Glomerular visceral epithelial cell (primary cell): ENCODE data around the gene MTARC2.
A peak's percentile ranks its signal among the peaks of the same experiment; 100 is the strongest.
"Not testable (repeated sequence)": the region's sequence is repeated elsewhere in the genome, so short reads cannot be mapped to it uniquely, and the experiment has no call there.

Source experiments
- DNase-seq: peaks from one replicate; pipeline ENCODE4 v3.0.0-alpha.2; 2016; ENCODE audit errors: extremely low spot score

MTARC2 gene

DNA sequence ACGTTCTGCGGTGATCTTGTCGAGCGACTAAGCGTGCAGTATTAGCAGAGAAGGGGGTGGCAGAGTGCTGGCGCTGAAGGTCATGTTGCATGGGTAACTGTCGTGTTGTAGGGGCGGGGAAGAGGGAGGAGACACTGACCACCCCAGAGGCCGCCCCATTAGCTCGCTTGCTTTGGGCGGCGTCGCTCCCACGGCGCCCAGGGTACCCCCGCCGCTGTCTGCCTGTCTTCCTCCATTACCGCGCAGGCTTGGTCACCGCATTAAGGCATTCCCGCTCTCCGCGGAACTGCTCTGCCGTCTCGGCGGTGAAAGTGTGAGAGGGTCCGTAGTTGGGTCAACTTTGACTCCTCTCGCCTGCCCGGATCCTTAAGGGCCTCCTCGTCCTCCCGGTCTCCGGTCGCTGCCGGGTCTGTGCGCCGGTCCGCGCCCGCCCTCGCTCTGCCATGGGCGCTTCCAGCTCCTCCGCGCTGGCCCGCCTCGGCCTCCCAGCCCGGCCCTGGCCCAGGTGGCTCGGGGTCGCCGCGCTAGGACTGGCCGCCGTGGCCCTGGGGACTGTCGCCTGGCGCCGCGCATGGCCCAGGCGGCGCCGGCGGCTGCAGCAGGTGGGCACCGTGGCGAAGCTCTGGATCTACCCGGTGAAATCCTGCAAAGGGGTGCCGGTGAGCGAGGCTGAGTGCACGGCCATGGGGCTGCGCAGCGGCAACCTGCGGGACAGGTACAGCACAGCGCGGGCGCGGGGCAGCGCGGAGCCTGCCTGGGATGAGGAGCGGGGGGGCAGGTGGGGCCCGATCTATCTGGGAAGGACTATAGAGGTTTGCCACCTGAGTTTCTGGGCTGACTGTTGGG is at the start of gene MTARC2:
TSS of gene MTARC2 (plus strand) at position 234 of the 846 bp plus-strand sequence. CDS start at position 444, 210 bp downstream.
- DNase-seq = peak; percentile 85

DNA sequence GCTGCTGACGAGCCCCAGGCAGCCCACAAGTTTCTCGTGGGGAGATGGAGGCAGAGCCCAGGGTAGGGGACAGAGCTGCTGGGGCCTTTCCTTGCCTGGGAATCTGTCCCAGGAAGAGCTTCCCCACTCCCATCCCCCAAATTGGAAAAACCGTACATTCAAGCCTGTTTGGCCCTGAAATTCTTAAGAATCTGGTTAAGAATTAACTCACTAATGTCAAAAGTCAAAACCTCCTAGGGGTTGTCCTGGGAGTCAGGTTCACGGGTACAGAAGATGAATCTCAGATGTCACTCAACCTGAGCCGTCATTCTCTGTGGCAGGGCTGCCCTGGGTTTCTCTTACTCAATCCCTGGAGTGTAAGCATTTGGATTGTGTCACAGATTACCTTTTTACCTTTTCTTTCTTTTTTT is 49.5 kb upstream of the MTARC2 start:
- DNase-seq = no peak

DNA sequence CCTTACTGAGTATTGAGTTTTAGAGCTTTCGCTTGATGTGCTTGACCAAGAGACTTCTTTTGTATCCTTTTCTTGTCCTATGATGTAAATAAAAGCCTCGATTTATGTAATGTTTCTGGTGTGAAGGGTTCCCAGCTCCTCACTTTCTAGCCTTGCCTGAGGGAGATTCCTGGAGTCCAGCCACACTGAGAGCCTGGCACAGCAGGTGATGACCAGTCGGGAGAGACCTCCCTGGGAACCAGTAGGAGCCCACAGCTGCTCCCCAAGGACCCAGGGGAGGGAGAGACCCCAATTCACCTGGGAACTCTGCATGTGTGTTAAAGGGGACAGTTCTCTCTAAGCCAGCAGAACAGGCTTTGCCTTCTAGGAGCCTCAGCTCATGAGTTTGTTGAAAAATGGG is 49.1 kb upstream of the MTARC2 start:
- DNase-seq = no peak

DNA sequence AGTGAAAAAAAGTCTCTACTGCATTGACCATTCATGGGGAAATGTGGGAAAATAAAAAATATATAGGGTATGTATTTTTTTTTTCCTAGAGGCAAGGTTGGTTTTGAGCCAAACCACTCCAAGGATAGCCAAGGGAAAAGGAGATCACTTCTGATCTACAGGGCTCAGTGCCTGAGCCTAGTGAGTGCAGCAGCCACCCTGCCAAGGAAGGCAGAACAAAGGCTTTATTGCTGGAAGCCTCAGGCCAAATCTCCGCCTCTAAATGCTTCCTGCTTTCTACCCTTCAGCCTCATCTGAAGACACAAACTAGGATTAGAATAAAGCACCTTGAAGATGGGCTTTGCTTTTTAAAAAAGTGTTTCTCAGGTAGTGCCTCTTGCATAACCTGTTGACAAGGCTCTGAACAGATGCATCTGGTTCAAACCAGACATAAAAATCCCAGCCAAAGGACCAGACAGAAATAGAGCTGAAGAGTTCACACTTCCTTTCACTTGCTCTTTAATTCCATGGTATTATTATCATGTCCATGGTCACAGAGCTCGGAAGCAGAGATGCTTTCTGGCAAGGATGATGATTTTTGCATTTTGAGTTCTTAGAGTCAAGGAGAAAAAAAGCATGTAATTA is 47.5 kb upstream of the MTARC2 start:
- no peak for DNase-seq

DNA sequence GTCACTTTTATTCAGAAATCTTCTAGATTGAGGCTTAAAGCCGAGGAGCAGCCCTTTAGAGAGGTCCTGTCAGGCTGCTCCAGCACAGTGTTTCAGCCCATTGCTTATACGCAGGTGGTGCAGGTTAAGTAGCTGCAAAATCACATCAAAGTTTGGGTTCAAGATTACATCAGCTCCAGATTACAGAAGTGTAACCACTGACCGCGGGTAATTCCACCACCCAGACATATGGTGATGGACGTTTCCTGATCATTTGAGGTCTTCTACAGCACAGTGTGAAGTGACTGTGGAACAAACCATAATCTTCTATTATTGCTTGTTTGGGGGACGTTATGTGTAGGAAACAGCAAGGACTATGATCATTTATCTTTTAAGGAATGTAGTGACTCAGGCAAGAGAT is 46.1 kb upstream of the MTARC2 start:
- DNase-seq = no peak

DNA sequence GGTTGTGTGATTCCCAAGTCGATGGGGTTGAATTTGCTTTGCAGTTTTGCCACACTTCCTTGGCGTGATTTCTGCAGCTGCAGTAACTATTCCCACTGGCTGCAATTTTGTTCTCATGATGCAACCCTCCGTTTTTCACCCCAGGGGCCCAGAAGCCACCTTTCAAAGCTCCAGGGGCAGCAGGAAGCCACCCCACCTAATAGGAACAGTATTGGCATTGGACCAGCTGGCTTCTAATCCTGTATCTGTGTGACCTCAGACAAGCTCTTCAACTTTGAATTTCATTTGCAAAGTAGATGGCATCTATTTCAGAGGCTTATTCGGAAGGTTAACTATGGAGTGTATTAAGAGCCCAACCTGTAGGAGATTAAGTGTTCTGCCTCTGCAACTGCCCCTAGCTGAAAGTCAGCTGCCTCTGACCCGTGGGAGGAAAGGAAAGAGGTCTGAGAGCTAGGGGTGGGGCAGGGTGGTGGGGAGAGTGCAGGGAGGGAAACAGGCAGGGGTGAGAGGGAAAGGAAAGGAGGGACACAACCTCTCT is 45.3 kb upstream of the MTARC2 start:
- no peak for DNase-seq

DNA sequence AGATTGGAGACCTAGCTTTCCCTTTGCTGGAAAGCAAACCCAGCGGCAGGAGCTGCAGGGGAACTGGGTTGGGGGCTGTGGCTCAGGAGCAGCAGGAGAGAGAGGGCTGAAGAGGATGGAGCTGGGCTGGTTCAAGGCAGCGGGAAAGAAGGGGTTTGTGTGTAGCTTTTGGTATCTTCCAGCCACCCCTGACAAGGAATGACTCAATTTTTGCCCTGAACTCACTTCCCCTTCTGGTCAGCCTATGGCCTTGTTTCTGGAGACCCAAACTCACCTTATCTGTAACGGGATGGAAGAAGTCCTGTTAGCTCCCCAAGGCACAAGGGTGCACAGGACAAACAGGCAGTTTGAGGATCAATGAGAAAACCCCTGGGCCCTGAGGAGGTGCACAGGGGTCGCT is 44.8 kb upstream of the MTARC2 start:
- no peak for DNase-seq

DNA sequence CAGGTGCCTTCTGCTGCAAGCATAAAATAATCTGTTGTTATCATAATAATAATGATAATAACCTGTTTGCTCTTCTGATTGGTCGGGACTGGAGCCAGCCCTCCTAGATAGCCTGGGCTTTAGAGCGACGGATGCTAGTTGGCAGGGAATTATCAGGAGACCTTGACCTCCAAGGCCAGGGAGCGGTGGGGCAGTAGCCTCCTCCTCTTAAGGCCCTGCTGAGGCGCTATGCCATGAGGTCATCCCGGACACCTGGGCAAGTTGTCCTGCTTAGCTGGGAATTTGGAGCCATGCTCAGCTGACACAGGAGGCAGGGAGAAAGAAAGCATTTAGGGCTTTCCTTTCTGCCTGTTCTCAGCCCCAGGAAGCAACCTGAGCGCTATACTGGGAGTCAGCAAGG is 42.3 kb upstream of the MTARC2 start:
- no peak for DNase-seq

DNA sequence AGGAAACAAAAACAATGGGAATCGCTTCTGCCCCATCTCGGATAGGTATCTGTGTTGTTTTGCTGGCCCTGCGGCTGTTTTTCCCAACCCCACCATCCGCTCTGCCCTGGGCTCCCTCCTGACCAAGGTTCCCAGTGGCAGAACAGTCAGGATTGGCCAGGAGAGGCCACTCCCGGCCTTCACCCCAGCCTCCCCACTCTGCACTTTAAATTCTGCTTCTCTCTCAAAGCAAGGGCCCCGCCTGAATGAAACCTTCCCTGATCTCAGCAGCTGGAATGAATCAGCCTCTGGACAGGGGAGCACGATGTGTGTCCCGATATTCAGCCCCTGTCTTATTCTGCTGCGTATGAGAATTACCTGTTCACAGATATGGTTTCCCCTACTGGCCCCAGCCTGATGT is 41.6 kb upstream of the MTARC2 start:
- DNase-seq = no peak

DNA sequence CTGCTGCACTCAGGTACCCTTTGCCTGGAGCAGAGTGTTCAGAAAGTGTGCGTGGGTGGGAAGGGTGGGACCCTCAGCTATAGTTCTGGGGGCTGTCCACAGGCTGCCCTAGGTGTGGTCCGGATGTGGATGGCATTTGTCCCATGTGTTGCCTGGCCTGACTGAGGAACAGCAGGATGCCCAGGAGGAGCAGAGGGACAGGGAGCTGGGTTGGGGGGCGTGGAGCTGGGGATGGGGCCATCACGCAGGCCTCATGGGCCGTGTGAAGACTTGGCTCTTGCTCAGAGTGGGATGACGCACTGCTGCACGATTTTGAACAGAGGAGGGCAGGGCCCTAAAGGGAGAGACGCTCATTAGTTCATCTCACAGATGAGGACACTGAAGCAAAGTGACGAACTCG is 41.0 kb upstream of the MTARC2 start:
- DNase-seq = no peak

DNA sequence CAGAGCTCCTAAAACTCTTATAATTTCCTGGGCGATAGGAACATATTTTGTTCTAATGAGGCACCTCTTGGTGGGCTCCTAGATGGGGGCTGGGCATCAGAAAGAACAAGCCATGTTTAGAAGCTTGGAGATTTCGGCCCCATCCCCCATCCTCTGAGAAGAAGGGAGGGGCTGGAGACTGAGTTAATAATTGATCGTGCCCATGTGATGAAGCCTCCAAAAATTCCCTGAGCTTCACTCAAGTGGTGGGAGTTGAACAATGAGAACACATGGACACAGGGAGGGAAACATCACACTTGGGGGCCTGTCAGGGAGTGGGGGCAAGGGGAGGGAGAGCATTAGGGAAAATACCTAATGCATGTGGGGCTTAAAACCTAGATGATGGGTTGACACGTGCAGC is 39.9 kb upstream of the MTARC2 start:
- DNase-seq = no peak

DNA sequence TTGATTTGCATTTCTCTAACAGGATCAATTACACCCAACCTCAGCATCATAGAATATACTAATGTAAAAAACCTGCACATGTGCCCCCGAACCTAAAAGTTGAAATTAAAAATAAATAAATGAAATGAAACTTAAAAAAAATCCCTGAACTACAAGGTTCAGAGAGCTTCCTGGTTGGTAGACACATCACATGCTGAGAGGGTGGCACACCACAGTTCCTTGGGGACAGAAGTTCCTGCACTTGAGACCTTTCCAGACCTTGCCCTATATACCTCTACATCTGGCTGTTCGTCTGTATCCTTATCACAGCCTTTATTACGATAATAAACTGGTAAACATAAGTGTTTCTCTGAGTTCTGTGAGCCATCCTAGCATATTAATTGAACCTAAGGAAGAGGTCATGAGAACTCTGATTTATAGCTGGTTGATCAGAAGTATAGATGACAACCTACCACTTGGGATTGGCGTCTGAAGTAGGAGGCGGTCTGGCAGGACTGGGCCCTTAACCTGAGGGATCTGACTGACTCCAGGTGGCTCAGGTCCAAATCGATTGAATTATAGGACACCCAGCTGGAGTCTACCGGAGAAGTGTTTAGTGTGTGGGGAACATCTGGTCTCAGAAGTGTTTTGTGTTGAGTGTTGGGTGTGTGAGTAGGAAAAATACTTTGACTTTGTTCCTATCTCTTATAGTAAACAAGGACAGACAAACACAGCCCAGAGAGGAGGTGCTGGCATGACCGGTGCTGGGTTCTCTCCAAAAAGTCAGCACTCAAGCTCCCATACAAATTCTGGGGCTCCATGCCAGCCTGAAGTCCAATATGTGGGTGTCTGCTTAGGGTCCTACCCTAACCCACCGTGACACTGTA is 39.0 kb upstream of the MTARC2 start:
- no peak for DNase-seq

DNA sequence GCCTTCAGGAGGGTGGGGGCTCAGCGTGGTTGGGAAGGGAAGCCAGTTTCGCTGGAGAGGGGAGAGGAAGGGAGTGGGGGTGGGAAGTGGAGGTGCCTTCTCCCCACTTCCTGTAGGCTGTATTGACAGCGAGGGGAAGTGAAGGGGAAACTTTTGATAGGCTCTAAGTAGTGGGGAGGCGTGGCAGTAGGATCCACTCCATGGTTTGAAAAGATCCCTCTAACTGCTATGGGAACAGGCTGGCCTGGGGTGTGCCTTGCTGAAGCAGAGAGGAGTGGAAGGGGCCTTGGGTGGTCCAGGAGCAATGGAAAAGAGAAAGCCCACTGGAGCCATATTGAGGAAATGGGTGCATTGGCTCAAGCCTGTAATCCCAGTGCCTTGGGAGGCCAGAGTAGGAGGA is 37.8 kb upstream of the MTARC2 start:
- no peak for DNase-seq

DNA sequence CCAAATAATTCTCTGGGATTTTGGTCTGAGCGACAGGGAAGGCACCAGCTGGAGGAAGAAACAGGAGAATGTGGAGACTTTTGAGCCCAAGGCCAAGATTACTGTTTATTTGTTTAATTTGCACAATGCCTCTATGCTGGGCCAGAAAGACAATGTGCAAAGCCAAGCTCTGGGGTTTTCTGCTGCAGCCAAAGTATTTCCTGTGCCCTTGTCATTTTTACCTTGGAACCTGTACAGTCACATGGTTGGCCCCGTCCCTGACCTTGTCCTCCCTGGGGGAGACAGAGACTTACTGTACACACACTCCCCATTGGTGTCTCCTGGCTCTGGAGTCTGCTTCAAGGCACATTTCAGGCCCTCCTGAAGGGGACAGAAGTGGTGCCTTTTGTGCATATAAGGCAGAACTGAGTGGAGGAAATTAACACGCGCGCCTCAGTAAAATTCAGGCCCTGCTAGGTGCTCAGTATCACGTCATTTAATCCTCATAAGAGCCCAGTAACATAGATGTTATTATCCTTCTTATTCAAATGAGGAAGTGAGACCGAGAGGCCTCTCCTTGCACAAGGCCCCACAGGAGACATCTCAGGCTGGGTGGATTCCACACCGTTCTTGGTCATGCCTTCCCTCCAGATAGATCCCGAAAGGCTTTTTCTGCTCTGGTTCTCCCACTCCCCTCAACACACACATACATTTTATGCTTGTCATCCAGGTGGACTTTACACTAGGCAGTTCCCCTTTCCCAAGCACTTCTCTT is 36.9 kb upstream of the MTARC2 start:
- no peak for DNase-seq

DNA sequence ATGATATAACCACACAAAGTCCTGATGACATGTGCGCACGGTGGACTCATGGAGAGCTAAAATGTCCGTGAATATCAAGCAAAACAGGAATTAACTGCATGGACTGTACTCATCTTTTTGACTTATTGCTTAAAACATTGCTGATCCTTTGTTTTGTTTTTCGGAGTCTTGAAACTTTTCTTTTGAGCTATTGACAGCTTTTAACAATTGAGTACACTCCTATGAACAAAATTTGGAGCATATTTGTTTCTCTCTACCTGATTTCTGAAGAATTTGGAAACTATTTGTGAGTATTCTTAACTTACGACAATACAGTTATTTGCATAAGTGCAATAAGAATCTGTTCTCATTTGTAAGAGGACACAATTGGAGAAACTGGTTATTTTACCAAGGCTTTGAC is 32.1 kb upstream of the MTARC2 start:
- not testable (repeated sequence) for DNase-seq

DNA sequence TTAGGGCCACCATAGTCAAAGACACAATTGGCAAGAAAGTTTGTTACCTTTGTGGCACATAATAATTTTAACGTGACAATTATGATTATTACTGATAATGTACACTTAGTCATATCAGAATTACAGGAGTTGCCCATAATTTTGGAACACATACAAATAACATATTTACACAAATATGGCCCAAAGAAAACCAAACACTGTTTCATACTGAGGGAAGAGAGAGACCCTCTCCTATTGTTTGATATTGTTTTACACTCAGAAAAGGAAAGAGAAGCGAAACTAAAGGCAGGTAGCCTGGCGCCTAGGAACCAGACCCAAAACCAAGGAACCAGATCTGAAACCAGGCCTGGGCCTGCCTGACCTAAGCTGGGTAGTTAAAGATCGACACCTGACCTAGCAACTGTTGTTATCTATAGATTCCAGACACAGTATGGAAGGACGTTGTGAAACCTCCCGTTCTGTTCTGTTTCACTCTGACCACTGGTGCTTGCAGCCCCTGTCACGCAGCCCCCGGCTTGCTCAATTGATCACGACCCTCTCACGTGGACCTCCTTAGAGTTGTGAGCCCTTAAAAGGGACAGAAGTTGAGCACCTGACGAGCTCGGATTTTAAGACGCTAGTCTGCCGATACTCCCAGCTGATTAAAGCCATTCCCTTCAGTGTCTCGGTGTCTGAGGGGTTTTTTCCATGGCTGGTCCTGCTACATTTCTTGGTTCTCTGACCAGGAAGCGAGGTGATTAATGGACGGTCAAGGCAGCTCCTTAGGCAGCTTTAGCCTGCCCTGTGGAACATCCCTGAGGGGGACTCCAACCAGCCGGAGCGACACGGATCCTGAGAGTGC is 30.1 kb upstream of the MTARC2 start:
- no peak for DNase-seq

DNA sequence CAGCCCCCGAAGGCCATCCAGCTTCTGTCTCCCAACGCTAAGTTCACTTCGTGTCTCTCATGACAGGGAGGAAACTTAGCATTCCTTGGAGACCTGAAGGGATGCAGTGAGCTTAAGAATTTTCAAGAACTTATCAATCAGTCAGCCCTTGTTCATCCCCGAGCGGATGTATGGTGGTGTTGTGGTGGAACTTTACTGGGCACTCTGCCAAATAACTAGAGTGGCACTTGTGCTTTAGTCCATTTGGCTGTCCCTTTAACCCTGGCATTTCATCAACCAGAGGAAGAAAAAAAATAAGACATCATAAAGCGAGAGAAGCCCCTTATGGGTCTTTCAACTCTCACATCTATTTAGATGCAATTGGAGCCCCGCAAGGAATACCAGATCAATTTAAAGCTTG is 26.9 kb upstream of the MTARC2 start:
- not testable (repeated sequence) for DNase-seq

DNA sequence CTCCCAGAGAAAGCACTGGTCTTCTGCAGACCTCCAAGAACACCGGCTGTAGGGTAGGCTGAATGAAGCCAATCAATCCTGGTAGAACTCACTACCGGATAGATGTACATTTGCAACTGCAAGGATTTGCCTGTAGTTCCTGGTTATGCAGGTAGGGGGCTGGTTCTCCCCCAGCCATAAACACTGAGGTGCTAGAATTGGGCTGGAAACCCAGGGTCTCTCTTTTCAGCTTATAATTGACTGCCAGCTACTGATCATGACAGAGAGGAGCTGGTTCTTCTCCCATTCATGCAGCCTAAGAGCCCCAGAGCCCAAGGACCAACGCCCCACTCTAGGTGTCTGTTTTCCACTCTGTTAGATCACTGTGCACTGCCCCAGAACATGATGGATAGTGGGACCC is 21.5 kb upstream of the MTARC2 start:
- no peak for DNase-seq

DNA sequence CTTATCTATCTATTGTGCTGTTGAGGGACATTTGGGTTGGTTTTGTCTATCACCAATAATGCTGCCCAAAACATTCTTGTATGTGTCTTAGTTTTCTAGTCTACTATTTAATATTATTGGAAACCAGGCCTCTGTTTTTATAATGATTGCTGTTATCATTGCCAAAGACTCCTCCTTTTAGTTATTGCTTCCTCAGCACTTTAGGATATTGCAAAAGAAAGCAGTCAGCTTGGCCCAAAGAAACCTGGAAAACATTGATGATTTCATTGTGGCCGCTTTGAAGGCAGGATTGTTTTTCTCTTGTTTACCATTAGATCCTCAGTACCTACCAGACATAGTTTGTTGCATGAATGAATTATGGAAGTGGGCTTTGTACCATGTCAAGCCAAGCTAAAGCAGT is 20.6 kb upstream of the MTARC2 start:
- DNase-seq = no peak

DNA sequence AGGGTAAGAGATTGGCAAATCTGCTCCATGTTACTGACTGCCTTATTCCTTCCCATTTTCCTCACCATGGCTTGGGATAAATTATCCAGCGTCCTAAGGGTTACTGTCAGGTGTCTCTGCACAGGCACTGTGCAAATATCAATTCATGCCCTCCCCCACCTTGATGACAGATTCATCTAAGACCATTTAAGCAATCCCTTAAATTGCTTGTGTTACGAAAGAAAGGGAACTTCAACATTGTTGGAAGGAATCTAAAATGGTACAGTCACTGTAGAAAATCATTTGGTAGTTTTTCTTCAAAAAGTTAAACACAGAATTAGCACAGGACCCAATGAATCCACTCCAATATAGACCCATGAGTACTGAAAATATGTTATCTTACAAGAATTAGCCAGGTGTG is 17.6 kb upstream of the MTARC2 start:
- no peak for DNase-seq

DNA sequence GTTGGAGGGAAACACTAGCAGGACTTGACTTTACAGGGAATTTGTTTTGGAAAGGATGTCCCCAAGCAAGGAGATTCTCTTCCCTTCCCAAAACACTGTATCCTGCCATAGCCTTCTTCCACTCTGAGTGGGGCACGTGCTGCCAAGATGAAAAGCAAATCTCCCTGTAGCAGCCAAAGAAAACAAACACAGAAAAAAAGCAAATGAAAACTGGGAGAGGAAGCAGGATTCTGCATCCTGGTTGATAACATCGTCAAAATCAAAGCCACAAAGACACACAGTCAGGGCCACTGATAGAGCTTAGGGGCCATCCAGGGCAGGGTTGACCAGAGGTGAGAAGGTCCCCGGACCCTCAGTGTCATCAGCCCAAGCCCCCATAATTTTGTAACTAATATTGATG is 16.0 kb upstream of the MTARC2 start:
- no peak for DNase-seq
